Cardiac ventricle fibroblast (primary cell): ENCODE results near the gene G3BP1. TPM values are rescaled to one million over a fixed set of nuclear protein-coding genes. Genes with fewer than 3 reads are reported as not detected.

Experiments used
- total RNA-seq: library from RNA; depleted of rRNA; stranded (reverse); fragments of >200 nt; gene quantifications from 2 replicates; pipeline ENCODE4 v1.2.3, GENCODE V29; 2015

The G3BP1 gene
- total RNA-seq = 75.3 and 81.4 TPM in 2 replicates

GRCh38 chr5:151771259-151772028 is at the start of gene G3BP1:
G3BP1 (plus strand) TSS chr5:151771954; CDS start chr5:151786621, 14,667 bp downstream.

GRCh38 chr5:151758430-151759241 is 13.1 kb upstream of the G3BP1 start, which contains the start of gene ATOX1:
ATOX1 (minus strand) TSS chr5:151758631; CDS start chr5:151758551, 80 bp downstream.

Other genes with a start within 250 kb of the G3BP1 start
- gene FAT2, start 180.6 kb upstream of the G3BP1 start, total RNA-seq = 0.05 and 0.06 TPM in 2 replicates
- gene SPARC, start 85.0 kb upstream of the G3BP1 start, total RNA-seq = 1,783 and 2,351 TPM in 2 replicates
- gene ATOX1, start 13.3 kb upstream of the G3BP1 start, total RNA-seq = 169 and 196 TPM in 2 replicates
- not detected in 2 replicates for gene GLRA1, start 152.9 kb downstream of the G3BP1 start, total RNA-seq